Neural cell (in vitro differentiated cells): ENCODE data around the gene TOLLIP. TPM values are rescaled to one million over a fixed set of nuclear protein-coding genes. Genes with fewer than 3 reads are reported as not detected.

Experiments
- H2AFZ ChIP-seq: fragments of 200-600, 300-800 bp; sonication (generic), shearing (Covaris generic); 2 replicates; pipeline ENCODE4 v1.6.0; 2014; ENCODE audit warnings: low read depth, mild to moderate bottlenecking, antibody characterized with exemption, low read length, moderate library complexity
- H3F3A ChIP-seq: fragments of 200-600 bp; shearing (Covaris generic); 2 replicates; pipeline ENCODE4 v1.6.1; 2016; ENCODE audit warnings: mild to moderate bottlenecking, moderate library complexity, mixed read lengths, antibody characterized with exemption, low read length; ENCODE audit not compliant: insufficient read depth, poor library complexity, severe bottlenecking
- H3K27ac ChIP-seq: fragments of 200-600, 300-800 bp; sonication (generic), shearing (Covaris generic); 2 replicates; pipeline ENCODE4 v1.5.1; 2014; ENCODE audit warnings: mild to moderate bottlenecking, low read length, moderate library complexity
- H3K27me3 ChIP-seq: fragments of 300-800, 200-600 bp; sonication (generic), shearing (Covaris generic); 2 replicates; pipeline ENCODE4 v1.6.0; 2014; ENCODE audit warnings: mild to moderate bottlenecking, low read depth, low read length, moderate library complexity; ENCODE audit not compliant: insufficient read depth
- H3K36me3 ChIP-seq: fragments of 300-800, 200-600 bp; sonication (generic), shearing (Covaris generic); 2 replicates; pipeline ENCODE4 v1.5.1; 2014; ENCODE audit warnings: mild to moderate bottlenecking, antibody characterized with exemption, low read length, moderate library complexity; ENCODE audit not compliant: insufficient read depth
- H3K4me2 ChIP-seq: fragments of 300-800, 200-600 bp; sonication (generic), shearing (Covaris generic); 2 replicates; pipeline ENCODE4 v1.6.0; 2014; ENCODE audit warnings: mild to moderate bottlenecking, low read length
- H3K4me3 ChIP-seq: fragments of 300-800, 200-600 bp; sonication (generic), shearing (Covaris generic); 2 replicates; pipeline ENCODE4 v1.5.1; 2014; ENCODE audit warnings: mild to moderate bottlenecking, low read length, moderate library complexity
- H3K79me2 ChIP-seq: fragments of 200-600 bp; shearing (Covaris generic); replicated peaks from 2 replicates; pipeline ENCODE4 v1.6.0; 2014; ENCODE audit warnings: mild to moderate bottlenecking, low read length, moderate library complexity; ENCODE audit not compliant: insufficient read depth
- H3K9ac ChIP-seq: fragments of 300-800, 200-600 bp; sonication (generic), shearing (Covaris generic); 2 replicates; pipeline ENCODE4 v1.6.1; 2016; ENCODE audit warnings: mild to moderate bottlenecking, low read length, mixed read lengths
- H3K9me2 ChIP-seq: fragments of 200-600 bp; shearing (Covaris generic); 2 replicates; pipeline ENCODE4 v1.6.1; 2016; ENCODE audit warnings: mild to moderate bottlenecking, low read length, mixed read lengths; ENCODE audit not compliant: insufficient read depth
- H3K9me3 ChIP-seq: fragments of 200-600, 300-800 bp; sonication (generic), shearing (Covaris generic); 2 replicates; pipeline ENCODE4 v1.6.1; 2016; ENCODE audit warnings: mild to moderate bottlenecking, mixed run types, low read length, moderate library complexity, mixed read lengths
- H4K20me1 ChIP-seq: fragments of 200-600 bp; shearing (Covaris generic); 2 replicates; pipeline ENCODE4 v1.6.1; 2016; ENCODE audit warnings: mild to moderate bottlenecking, mixed run types; ENCODE audit not compliant: insufficient read depth
- CTCF ChIP-seq: fragments of 450-650 bp; IDR thresholded peaks from 2 replicates; pipeline ENCODE4 v1.5.1; 2014; ENCODE audit warnings: antibody characterized with exemption, mild to moderate bottlenecking, moderate library complexity; ENCODE audit not compliant: poor library complexity, severe bottlenecking
- EP300 ChIP-seq: fragments of 450-650 bp; conservative IDR thresholded peaks from 2 replicates; pipeline ENCODE4 v1.6.1; 2014; ENCODE audit warnings: antibody characterized with exemption, mild to moderate bottlenecking, moderate library complexity; ENCODE audit not compliant: poor library complexity, severe bottlenecking
- EZH2 ChIP-seq: fragments of 200-600, 300-800 bp; shearing (Covaris generic), sonication (generic); IDR thresholded peaks from 2 replicates; pipeline ENCODE4 v1.6.1; 2014; ENCODE audit warnings: antibody characterized with exemption, low read length, borderline replicate concordance, mild to moderate bottlenecking; ENCODE audit not compliant: insufficient read depth, poor library complexity, severe bottlenecking
- MXI1 ChIP-seq: fragments of 450-650 bp; conservative IDR thresholded peaks from 2 replicates; pipeline ENCODE4 v1.6.1; 2014; ENCODE audit warnings: antibody characterized with exemption, mild to moderate bottlenecking; ENCODE audit not compliant: poor library complexity, severe bottlenecking
- POLR2AphosphoS5 ChIP-seq: IDR thresholded peaks from 2 replicates; pipeline ENCODE4 v1.6.1; 2012
- RAD21 ChIP-seq: fragments of 450-650 bp; conservative IDR thresholded peaks from 2 replicates; pipeline ENCODE4 v1.6.1; 2014; ENCODE audit warnings: antibody characterized with exemption, mild to moderate bottlenecking, moderate library complexity
- REST ChIP-seq: IDR thresholded peaks from 2 replicates; pipeline ENCODE4 v1.6.1; 2012; ENCODE audit warnings: borderline replicate concordance
- SMC3 ChIP-seq: fragments of 450-650 bp; conservative IDR thresholded peaks from 2 replicates; pipeline ENCODE4 v1.6.1; 2014; ENCODE audit warnings: antibody characterized with exemption, mild to moderate bottlenecking, moderate library complexity; ENCODE audit not compliant: poor library complexity
- TAF1 ChIP-seq: IDR thresholded peaks from 2 replicates; pipeline ENCODE4 v1.6.1; 2012; ENCODE audit warnings: low read depth
- polyA plus RNA-seq: library from polyadenylated mRNA; depleted of rRNA; stranded (reverse); fragments of >200 nt; gene quantifications from 2 replicates; pipeline ENCODE4 v1.2.3, GENCODE V29; 2014

Gene TOLLIP
- polyA plus RNA-seq, 1 donor from 2014 or later, result 24.1 TPM

GRCh38 chr11:1255151-1255550 lies 54.3 kb downstream of the TOLLIP start:
- Histone ChIP-seq H3K79me2 (no peaks in the 10 kb centered on the region), H3K9me3 (no peaks in the 10 kb centered on the region), H3F3A (no peaks in the 10 kb centered on the region), H3K27me3 (no peaks in the 10 kb centered on the region), H2AFZ (no peak overlapping the region), H3K27ac (no peak overlapping the region), H4K20me1 (no peaks in the 10 kb centered on the region), H3K9ac (no peak overlapping the region), H3K4me3 (no peak overlapping the region), H3K4me2 (no peak overlapping the region), H3K9me2 (no peaks in the 10 kb centered on the region), H3K36me3 (no peaks in the 10 kb centered on the region)
- no peak for TF ChIP-seq CTCF
- TF ChIP-seq EP300, result no peak
- no peak for TF ChIP-seq SMC3
- no peak for TF ChIP-seq RAD21
- TF ChIP-seq REST, result no peak
- no peak for TF ChIP-seq TAF1
- no peak for TF ChIP-seq EZH2
- no peak for TF ChIP-seq MXI1
- no peak for TF ChIP-seq POLR2AphosphoS5

- Histone ChIP-seq H3K9ac (no peak overlapping the region), H3K9me2 (no peaks in the 10 kb centered on the region), H3K27me3 (no peaks in the 10 kb centered on the region), H3K9me3 (no peaks in the 10 kb centered on the region), H4K20me1 (no peaks in the 10 kb centered on the region), H3K27ac (no peak overlapping the region), H3K79me2 (no peaks in the 10 kb centered on the region), H3K36me3 (no peaks in the 10 kb centered on the region), H3F3A (no peaks in the 10 kb centered on the region), H2AFZ (no peak overlapping the region), H3K4me2 (no peak overlapping the region), H3K4me3 (no peak overlapping the region)
- TF ChIP-seq POLR2AphosphoS5 (no peak), TAF1 (no peak), SMC3 (no peak), RAD21 (no peak), CTCF (no peak), EZH2 (no peak), REST (no peak), EP300 (no peak), MXI1 (no peak)
Measured at GRCh38 chr11:1254733-1255132, 54.7 kb downstream of the TOLLIP start.
